Pulmonary artery endothelial cell (primary cell): ENCODE measurements around the gene ANKS1B. TPM values are rescaled to one million over a fixed set of nuclear protein-coding genes. Genes with fewer than 3 reads are reported as not detected.

Experiments used
- DNase-seq: peaks from one replicate; pipeline ENCODE4 v3.0.0-alpha.2; 2011; ENCODE audit warnings: low read depth, low spot score
- total RNA-seq: library from RNA; depleted of rRNA; stranded (reverse); fragments of >200 nt; gene quantifications from 2 replicates; pipeline ENCODE4 v1.2.3, GENCODE V29; 2014

Gene ANKS1B
- total RNA-seq, 1 donor from 2014 or later, result 0.07 TPM

DNA sequence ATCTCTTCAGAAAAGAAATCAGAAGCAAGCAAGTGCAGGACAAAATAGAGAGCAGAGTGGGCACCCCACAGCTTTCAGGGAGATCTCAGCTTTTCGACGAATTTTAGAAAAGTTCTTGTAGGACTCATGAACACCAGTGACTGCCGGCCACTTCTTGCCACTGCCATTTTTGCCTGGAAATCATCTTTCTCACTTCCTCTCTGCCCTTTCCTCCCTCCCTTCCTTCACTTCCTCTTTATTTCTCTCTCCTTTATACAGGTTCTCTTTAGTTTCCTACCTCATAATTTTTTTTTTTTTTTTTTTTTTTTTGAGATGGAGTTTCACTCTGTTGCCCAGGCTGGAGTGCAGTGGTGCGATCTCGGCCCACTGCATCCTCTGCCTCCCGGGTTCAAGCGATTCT is 1154.1 kb downstream of the ANKS1B start:
- DNase-seq, result no peak

DNA sequence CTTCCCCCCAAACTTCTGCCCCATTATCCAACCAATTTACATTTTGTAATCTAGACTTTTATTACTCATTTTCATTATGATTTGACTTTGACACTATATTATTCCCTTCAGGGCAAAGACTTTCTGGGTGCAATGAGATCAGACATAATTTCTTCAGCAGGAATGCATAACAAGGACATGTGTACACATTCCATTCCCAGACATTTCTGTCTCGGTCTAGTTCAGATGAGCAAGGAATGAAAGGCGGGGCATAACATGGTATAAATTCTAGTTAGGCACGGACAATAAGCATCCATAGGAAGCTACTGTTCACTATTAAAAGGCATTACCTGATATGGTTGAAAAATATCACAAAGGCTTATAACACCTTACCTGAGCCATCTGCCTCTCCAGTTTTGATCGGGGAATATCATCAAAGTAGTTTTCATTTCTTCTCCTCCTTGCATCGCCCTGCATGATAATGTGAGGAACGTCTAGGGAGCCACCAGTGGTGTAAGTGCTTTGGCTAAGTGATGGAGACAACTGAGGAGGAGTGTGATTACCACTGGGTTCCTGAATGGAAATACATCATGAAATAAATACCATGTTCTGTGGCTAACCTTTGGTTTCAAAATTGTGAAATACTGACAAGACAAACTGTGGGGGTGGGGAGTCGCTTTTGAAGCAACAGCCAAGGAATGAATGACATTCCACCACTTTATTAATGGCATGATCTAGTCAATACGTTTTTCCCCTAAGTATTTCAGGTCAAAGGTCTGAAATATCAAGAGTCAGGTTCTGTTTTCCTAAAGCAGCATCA is 1155.7 kb downstream of the ANKS1B start:
- no peak for DNase-seq

DNA sequence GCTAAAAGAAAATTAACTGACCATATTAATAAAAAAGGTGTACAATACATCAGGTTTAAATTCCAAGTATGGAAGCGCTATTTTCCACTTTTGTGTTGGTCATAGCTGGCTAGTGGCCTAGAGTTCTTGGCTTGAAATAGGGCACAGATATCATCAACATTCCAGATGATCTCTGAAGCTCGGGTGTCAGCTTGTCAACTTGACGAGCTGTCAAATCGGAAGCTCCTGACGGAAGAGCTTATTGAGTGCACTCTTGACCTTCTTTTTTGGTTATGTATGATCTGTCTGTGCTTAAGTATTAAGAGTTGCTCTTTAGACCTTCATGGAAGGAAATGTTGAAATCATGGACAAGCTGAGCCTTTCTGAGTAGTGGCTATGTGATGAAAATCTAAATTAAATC is 1161.7 kb downstream of the ANKS1B start:
- DNase-seq, result no peak

DNA sequence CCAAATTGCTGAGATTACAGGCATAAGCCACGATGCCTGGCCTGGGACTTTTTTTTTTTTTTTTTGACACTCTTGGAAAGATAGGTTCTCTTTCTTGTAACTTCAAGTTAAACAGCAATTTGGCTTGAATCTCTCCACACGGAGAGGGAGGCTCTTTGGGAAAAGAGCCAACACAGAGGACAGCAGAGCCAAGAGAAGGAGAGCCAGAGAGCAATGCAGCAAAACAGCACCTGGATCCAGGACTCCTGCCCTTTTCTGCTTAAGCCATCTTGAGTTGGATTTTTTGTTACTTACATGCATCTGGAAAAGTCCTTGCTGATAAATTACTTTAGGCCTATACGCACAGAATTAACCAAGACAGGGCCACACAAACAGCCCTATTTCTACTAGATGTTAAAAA is 1162.9 kb downstream of the ANKS1B start:
- no peak for DNase-seq

DNA sequence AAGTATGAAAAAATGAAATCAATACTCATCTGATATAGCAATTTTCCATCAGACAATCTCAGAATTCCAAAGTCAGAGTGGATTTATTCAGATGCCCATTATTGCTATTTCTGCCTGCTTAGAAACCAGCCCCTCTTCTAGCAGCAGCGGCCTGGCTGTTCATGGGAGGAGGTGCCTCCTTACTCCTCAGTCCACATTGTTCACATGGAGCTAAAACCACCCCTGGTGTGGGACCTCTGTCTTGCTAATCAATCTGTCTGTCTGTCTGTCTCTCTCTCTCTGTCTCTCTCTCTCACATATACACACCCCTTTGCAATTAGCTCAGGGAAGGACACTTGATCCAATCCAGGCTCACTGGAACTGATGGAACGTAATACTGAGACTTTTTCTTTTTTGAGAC is 1163.5 kb downstream of the ANKS1B start:
- DNase-seq, result no peak

DNA sequence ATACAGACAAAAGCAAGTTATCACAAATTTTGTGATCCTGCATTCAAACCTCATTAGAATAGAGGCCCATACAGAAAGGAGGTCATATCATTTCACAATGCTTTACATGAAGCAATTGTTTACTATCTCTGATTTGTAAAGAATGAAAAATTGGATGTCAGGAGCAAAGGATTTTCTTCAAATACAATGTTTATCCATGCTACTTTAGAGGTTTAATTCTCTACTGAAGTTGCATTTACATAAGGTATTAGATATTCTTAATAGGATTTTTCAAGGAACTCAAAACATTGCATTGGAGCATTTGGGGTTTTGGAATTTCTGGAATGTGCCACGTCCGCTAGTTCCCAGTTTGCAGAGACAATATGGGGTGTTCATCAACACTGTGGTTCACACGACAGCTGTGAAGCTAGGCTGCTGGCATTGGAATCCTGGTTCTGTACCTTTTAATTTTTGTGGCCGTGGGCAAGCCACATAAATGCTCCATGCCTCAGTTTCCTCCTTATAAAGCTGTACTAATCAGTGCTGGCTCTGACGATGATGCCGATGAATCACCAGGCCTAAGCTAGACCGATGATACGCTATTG is 1164.8 kb downstream of the ANKS1B start:
- DNase-seq, result no peak

DNA sequence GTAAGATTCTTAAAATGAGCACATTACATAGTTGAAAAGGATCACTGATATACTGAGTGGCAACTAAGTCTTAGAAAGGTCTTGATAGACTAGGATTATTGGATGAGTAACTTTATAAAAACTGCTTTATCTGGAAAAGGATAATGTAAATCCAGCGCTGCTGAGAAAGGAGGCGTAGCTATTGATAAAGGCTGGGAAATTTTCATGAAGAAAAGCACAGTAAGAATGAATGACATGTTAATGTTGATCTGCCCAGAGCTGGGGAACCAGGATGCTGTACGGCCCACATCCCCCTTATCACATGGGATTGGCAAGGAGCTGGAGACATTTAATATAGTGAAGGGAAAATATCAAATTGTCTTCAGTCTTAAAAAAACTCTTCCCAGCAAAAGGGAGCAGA is 1165.7 kb downstream of the ANKS1B start:
- DNase-seq, result no peak

DNA sequence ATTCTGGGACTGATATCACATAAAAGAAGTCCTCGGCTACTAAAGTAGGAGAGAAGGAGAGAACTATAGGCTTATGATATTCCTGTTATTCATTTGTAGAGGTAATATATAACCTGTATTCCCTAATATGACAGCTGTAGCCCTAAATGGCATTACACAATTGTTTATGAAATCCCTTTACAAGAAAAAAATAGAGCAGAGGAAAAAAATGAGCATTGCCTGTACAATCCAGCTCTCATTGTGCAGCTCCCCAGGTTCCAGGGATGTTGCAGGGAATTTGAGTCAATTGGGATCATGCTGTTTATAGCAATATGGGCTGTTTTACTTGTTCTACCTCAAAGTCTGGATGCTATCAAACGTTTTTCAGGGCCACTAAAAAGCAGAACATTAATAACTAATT is 1166.5 kb downstream of the ANKS1B start:
- DNase-seq, result no peak

DNA sequence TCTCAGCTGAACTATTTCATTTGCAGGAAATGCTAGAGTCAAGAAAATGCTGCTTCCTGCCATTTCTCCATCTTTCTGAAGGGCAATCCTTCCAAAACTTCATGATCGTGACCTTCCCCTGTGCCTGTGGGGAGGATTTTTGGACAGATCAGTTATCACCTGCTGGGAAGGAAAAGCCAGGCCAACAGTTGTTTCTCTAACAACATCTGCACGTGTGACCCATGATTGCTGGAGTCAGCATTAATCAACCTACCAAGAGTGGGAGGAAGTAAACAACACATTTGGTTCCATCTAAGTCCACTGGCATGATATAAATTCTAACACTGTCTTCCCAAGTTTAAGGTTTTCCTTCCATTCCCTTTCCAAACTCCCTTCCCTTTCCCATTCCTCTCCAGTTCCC is 1167.0 kb downstream of the ANKS1B start:
- no peak for DNase-seq

DNA sequence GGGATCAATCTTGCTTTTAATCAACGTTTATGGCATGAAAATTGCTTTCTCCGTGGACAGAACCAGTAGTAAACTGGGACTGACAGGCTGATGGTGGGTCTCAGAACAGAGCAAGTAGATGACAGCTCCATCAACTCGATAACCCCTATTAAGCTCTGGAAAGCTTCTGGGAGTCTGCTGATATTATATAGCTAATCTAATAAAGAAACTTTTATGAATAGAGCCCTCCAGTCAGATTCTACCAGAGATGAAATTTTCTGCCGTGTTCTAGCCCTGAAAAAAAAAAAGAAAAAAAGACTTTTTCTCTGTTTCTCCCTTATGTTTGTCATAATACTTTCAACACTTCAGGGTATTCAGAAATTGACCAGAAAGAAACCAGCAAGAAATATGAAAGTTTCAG is 1168.0 kb downstream of the ANKS1B start:
- DNase-seq, result no peak

DNA sequence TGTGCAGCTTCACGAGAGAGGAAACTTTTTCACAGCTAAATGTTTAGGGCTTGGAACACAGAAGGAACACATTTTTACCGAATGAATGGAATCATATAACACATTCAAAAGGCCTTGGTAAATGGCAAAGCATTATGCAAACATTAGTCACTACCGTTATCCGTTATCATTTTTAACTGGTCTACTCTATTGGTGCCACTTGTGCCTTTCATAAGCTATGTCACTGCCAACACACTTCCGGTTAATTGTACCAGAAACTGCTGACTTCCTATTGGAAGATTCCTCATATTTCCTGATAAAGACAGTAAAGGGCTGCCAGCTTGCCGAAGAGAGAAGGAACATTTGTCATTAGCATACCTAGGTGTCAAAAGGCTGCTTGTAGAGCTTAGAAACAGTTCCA is 1170.5 kb downstream of the ANKS1B start:
- DNase-seq, result peak; percentile 57

DNA sequence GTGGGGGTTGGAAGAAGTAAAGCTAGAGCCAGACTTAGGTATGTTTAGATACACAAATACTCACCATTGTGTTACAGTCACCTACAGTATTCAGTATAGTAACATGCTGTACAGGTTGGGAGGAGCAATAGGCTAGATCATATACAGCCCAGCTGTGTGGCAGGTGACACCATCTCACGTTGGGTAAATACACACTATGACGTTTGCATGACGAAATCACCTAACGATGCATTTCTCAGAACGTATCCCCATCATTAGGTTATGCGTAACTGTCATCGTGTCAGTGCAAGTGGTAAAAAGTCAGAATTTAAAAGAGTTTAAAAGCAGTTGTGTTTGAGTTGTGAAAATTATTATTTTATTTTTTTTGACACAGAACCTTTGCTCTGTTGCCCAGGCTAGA is 1172.5 kb downstream of the ANKS1B start:
- DNase-seq, result no peak

DNA sequence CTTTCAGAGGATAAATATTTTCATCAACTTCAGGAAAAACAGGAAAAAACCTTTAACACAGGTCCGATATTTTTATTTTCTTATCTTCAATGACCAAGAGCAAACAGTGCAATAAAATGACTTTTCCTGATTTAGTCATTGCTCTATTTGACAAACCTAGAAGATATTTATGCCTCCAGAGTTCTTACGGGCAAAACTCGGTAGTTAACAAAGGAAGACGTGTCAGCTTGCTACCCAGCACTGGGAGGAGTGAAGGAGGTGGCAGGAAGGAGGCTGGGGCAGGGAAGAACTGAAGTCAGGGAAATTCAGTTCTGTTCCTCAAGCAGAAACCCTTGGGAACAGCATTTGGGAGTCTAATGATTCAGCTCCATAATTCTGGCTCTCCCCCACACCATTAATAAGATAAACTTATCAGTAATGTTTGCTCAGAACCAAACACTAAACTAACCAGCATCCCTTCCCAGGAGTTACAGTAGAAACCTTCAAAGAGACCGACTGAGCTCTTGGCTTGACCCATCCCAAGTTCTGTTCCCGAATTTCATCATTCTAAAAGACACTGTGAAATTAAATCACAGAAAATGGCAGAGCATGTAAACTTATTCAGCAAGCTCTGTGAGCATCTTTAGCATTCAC is 1176.4 kb downstream of the ANKS1B start:
- DNase-seq, result peak; percentile 13

DNA sequence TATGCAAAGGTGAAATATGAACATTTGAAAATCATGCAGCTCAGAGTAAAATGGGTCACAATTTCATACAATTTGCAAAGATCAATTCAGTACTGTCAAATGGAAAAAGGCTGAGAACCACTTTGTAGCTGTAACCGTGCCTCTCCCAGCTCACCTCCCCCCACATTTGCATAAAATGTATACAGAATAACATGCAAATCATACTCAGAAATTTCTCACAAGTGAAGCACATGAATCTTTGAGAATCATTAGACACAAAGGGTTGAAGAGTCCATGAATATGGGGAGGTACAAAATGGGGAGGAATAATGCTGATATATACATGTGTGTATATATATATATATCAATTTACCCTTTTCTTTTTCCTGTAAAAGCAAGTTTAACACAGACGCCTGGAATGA is 1177.5 kb downstream of the ANKS1B start:
- DNase-seq, result no peak

DNA sequence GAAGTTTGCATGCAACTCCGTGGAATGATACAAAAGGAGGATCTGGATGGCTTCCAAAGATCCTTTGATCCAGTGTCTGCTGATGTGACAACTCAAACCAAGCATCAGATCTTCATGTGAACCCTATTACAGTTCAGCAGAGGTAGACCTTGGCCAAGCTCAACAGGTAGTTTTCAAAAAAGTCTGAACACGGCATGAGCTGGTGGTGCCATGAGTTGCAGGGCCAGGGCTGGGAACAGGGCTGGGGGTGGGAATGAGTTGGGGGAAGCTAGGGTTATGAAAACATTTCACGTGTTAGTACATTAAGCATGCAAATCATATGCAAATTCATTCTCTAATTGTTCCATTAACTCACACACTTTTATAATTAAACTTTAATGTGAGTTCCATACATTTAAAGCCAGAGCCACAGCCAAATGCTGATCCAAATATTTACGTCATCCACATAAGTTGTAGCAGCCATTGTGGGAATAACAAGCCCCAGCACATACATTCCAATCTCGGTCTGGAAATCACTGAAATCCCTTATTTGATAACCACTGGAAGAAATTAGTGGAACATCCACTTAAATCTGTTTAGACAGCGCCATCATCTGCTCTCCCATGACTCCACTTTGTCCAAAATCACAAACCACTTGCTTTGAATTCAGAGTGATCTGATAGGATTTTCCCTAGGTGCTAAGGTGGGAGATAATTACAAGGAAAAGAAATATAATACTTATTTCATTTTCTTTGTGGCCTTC is 1181.1 kb downstream of the ANKS1B start:
- no peak for DNase-seq

DNA sequence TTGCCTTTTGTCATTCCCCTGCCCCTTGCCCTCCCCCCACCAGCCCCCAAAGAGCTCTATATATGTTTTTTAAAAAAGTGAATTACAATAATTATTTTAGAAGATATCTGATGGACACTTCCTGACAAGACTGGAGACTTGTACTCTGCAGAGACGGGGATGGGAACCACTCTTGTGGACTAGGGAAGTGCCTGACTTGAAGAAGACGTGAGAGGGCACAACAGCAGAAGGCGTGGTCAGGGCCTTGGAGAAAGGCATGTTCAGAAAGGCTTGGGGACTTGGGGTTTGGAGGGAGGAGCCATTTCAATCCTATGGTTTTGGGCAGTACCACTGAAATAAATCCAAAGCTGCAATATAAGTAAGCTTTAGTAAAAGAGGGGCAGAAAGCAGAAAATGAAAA is 1184.9 kb downstream of the ANKS1B start:
- no peak for DNase-seq

DNA sequence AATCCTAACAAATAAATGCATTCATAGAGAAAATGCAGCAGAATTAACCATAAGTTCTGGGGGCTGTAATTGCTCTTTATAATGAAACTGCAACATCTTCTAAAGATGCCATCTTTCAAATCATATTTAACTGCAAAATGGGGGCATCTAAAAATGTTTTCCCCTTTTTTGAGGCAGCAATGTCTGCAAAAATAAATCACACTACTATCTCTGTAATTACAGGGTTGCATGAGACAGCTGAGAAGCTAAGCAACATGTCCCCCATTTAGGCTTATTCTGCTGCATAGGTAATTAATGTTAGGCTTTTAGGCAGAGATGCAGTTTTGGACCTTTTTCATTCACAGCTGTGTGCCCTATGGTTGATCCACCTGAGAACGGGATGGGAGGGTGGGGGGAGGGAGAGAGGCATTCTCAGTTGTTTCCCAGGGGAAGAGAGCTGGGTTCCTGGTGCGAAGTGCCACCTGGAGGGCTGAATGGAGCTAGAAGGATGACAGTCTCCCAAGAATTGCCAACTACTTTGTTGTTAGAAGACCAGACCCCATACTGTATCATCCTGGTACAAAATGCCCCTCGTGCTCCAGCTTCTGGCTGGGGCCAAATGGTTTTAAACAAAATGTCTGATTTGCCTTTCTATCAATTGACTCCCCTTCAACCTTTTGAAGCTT is 1185.5 kb downstream of the ANKS1B start:
- no peak for DNase-seq

DNA sequence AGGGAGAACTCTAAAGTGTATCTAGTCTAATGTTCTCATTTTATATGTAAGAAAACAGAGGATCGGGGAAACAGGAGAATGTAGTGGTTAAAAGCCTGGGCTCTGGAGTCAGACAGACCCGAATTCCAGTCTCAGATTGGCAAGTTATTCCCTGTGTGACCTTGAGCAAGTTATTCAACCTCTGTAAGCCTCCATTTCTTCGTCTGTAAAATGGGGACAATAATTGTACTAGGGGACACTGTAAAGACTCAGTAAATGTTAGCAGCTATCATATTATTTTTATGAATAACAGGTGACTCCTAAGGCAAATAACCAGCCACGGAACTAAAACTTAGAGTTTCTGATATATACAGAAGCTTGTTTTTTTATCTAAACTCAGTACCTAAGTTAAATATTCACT is 1187.5 kb downstream of the ANKS1B start:
- no peak for DNase-seq

DNA sequence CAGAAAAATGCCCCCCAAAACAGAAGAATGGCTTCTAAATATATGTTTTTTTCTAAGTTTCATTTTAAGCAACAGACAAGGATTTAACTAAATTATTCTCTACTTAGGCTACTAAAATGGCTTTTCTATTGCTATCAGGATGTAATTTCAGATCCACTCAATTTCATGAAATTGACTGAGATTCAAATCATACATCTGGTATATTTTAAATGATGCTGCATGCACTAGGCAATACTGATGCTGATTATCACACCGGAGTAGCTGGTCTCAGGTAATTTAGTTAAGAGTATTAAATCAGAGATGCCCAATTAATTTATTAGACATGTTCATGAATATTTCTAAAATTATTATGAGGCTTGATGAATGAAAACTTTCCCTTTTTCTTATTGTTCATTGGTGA is 1188.0 kb downstream of the ANKS1B start:
- no peak for DNase-seq

DNA sequence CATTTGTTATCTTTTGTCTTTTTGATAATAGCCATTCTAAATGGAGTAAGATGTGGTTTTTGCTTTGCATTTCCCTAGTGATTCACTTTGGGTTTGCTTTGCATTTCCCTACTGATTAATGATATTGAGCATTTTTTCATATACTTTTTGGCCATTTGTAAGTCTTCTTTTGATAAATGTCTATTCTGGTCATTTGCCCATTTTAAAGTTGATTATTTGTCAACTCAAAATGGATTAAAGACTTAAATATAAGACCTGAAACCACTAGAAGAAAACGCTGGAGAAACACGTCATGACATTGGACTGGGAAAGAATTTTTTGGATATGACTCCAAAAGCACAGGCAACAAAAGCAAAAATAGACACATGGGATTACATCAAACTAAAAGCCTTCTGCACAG is 1191.6 kb downstream of the ANKS1B start:
- no peak for DNase-seq

DNA sequence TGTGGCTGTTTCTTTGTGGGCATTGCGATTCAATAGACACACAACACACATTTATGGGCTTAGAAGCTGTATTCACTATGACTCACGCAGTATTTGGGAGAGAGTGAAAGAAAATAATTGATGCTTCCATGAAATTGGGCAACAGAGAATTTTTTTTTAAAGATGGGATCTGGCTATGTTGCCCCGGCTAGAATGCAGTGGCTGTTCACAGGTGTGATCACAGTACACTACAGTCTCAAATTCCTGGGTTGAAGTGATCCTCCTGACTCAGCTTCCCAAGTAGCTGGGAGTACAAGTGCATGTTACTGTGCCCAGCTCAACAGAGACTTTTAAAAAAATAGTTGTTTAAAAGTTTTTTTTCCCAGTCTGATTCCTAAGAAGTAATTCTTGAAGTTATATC is 1193.3 kb downstream of the ANKS1B start:
- DNase-seq, result no peak

DNA sequence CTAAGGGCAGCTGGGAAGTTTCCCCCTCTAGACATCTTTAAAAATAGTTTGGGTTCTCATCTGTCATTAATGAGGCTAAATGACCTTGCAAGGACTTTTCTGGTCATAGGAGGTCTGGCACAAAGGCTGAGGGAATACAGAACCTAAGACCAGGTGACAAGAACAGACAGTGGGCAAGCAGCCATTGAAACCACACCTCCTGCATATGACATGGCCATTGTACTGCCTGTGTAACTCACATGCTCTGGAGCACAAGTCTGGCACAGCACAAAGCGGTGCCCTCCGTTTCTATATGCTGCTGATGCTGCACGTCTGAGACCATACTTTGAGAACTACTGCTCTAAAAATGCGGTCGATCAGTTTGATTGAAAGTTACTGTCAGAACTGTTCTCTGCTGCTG is 1196.3 kb downstream of the ANKS1B start:
- no peak for DNase-seq
